ENCODE measurements around the gene INPP1.
A peak's percentile ranks its signal among the peaks of the same experiment; 100 is the strongest.

- TF ChIP-seq, protein P1, sequence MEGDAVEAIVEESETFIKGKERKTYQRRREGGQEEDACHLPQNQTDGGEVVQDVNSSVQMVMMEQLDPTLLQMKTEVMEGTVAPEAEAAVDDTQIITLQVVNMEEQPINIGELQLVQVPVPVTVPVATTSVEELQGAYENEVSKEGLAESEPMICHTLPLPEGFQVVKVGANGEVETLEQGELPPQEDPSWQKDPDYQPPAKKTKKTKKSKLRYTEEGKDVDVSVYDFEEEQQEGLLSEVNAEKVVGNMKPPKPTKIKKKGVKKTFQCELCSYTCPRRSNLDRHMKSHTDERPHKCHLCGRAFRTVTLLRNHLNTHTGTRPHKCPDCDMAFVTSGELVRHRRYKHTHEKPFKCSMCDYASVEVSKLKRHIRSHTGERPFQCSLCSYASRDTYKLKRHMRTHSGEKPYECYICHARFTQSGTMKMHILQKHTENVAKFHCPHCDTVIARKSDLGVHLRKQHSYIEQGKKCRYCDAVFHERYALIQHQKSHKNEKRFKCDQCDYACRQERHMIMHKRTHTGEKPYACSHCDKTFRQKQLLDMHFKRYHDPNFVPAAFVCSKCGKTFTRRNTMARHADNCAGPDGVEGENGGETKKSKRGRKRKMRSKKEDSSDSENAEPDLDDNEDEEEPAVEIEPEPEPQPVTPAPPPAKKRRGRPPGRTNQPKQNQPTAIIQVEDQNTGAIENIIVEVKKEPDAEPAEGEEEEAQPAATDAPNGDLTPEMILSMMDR (IDR thresholded peaks at IDR 0.05; ENCODE audit: poor library complexity) = peak; percentile 5
- TF ChIP-seq EZH2phosphoT487 (IDR thresholded peaks at IDR 0.05; ENCODE audit: low read depth, severe bottlenecking, unreplicated experiment) (no peak), EZH2 (IDR thresholded peaks at IDR 0.05; ENCODE audit: borderline replicate concordance) (no peak)
Observed at GRCh38 chr2:190338453-190338852, 4.9 kb upstream of the INPP1 start.
